ENCODE results near the gene GAS1. TPM values are rescaled to one million over a fixed set of nuclear protein-coding genes. Genes with fewer than 3 reads are reported as not detected.

GAS1 gene
- total RNA-seq, 2 experiments from 2014 or later: 0.08 TPM; not detected in 1

DNA sequence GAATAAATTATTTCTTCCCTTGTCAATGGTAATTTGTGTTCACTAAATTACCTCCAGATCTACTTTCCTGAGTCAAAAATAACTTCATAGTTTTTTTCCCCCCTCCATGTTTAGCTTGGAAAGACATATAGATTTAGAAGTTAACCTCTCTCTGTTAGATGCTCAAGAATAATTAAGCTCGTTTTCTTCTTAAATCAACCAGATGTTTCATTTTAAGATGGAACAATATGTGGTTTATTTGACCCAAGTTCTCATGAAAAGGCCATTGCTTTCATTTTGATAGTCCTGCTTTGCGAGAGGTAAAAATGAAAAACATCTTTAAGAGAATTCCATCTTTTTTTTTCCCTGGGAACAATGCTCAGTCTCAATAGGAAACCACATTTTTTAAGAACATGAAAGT, 27.7 kb upstream of the GAS1 start:
- Mint-ChIP-seq H3K27ac (no peak overlapping the region), H3K9me3 (no peaks in the 10 kb centered on the region), H3K4me3 (no peak overlapping the region), H3K36me3 (no peaks in the 10 kb centered on the region), H3K4me1 (no peaks in the 10 kb centered on the region), H3K27me3 (peaks cover 40% of the 10 kb centered on the region)
- no peak for DNase-seq

DNA sequence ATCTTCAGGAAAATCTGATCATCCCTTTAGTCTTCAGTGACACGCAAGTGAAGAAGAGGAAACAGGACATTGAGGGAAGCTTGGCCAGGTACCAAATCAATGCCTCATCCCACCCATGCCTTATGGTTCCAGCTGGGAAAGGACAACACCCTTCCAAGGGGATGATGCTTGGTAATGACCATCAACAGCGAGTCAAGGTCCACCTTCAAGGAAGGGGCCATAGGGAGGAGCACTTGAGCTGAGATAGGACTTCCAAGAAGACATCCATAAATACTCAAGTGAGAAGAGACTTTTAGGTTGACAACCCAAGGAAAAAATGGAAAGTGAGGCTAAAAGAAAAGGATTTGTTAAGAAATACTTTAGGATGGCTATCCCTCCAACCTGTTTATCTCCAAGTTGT, 27.1 kb upstream of the GAS1 start:
- H3K27me3 Mint-ChIP-seq: peaks cover 37% of the 10 kb centered on the region

DNA sequence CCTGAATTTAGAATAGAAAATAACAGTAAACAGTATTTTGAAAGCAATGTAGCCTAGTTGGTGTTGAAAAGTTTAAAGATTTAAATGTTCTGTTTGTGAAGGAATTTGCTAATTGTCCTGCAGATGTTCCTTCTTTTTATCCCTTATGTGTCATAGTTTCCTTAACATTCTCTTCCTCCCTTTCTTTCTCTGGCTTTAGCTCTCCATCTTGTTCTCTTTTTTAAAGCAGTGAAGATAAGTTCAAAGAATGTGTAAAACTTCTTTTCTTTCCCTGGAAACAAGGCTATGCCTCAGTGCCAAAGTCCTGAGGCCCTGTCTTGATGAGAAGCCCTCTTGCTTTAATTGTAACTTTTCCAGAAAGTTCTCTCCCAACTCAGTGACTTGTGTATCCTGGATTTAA, 24.4 kb upstream of the GAS1 start:
- H3K27me3 Mint-ChIP-seq: peaks cover 39% of the 10 kb centered on the region
- H3K4me3 Mint-ChIP-seq: no peak overlapping the region
- no peak overlapping the region for H3K27ac Mint-ChIP-seq
- no peaks in the 10 kb centered on the region for H3K4me1 Mint-ChIP-seq
- no peaks in the 10 kb centered on the region for H3K36me3 Mint-ChIP-seq
- no peak for DNase-seq
- no peaks in the 10 kb centered on the region for H3K9me3 Mint-ChIP-seq

More for the DNA sequence above, 27.1 kb upstream of the GAS1 start:
- no peaks in the 10 kb centered on the region for H3K4me1 Mint-ChIP-seq
- H3K4me3 Mint-ChIP-seq: no peak overlapping the region
- H3K36me3 Mint-ChIP-seq: no peaks in the 10 kb centered on the region
- DNase-seq: no peak
- H3K9me3 Mint-ChIP-seq: no peaks in the 10 kb centered on the region
- no peak overlapping the region for H3K27ac Mint-ChIP-seq

DNA sequence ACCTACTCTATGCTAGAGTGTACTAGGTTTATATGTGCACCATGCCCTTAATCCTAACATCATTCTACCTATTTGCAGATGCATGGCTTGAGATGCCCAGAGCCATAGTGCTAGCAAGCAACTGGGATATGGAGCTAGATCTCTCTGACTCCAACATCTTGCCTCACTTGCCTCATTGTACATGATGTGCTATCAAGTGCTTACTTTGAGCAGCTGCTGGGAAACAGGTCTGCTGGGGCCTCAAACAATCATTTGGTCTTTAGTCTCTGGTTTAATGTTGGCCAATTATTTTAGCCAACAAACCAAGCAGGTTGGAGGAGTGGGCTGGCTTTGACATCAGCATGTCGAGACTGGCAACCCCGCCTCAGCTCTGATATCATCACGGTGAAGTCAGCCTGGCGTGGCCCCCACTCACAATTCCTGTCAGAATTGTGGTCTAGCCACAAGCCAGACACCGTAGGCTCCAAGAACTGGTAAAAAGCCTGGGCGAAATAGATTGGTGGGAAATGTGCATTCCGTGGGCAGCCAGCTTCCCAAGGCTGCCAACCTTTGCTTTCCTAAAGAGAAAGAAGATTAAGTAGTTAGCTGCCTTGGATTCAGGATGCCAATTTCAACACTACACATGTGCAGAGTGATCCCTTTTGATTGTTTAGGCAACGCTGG, 21.1 kb upstream of the GAS1 start:
- Mint-ChIP-seq H3K27ac (no peak overlapping the region), H3K9me3 (no peaks in the 10 kb centered on the region), H3K36me3 (no peaks in the 10 kb centered on the region), H3K4me1 (no peaks in the 10 kb centered on the region), H3K27me3 (peaks cover 31% of the 10 kb centered on the region), H3K4me3 (no peak overlapping the region)
- no peak for DNase-seq

DNA sequence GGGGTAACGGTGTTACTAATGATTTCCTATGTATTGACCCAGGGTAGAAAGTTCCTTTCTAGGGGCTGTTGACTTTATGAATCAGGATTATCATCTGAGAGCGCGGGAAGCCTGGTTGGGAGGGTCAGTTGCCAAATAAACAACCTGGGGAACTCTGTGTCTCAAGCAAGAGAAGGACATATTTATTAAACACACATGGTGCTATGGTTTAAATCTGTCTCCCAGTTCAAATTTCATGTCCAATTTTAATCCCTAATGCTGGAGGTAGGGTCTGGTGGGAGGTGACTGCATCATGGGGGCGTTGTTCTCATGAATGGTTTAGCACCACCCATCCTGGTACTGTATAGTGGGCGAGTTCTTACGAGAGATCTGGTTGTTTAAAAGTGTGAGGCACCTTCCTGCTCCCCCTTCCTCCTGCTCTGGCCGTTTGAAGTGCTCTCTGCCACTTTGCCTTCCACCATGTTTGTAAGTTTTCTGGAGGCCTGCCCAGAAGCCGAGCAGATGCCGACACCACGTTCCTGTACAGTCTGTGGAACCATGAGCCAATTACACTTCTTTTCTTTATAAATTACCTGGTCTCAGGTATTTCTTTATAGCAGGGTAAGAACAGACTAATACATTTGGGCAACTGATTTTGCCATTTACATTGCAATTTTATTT, 19.7 kb upstream of the GAS1 start:
- Mint-ChIP-seq H3K4me1 (no peaks in the 10 kb centered on the region), H3K27me3 (peaks cover 22% of the 10 kb centered on the region), H3K9me3 (no peaks in the 10 kb centered on the region), H3K27ac (no peak overlapping the region), H3K4me3 (no peak overlapping the region), H3K36me3 (no peaks in the 10 kb centered on the region)
- no peak for DNase-seq

DNA sequence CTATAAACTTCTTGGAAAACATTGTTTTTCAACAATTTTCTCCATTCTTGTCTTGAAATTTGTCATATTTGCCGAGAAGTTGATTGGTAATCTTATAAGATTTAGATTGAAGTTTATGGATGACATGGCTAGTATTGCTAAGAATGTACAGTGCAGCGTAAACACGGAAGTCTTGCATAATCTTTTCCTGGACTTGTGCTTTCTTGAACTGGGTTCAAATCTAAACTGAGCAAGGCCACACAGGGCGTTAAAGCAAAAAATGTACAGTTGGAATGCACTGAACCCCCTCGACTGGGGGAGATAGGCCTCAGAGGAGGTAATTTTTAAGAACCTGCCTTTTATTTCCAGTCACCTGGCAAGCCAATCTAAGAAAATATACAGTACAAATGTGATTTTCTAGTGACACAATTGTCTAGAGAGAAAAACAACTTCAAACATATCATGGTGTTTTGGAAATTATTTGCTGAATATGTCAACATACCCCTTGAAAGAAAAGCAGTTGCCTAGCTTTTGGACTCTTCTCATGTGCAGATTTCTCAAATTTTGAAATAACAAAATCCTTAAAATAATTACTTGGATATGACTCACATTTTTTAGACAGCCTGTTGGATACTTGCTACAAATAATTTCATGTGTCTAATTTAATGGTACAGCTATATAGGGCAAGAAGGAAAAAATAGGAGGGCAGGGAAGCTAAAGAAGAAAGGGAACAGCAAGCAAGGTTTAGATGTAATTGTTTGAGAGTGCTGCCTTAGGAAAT, 18.5 kb upstream of the GAS1 start:
- Mint-ChIP-seq H3K27ac (no peak overlapping the region), H3K9me3 (no peaks in the 10 kb centered on the region), H3K27me3 (peaks cover 23% of the 10 kb centered on the region), H3K4me1 (no peaks in the 10 kb centered on the region), H3K36me3 (no peaks in the 10 kb centered on the region), H3K4me3 (no peak overlapping the region)
- DNase-seq: no peak

DNA sequence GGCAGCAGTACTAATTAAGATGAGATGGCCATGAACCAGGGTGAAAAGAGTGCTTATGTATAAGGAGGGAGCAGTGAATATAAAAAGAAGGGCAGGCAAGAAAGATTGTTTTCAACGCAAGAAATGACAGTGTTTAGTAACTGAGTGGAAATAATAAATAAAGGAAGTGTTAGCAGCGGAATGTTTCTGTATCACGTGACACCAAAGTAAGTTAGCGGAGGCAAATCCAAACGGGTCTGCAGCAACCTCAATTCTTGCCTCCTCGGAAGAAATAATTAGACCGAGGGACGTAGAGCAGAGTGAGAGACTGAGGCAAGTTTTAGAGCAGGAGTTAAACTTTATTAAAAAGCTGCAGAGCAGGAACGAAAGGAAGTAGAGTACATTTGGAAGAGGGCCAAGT, 15.4 kb upstream of the GAS1 start:
- no peak for DNase-seq
- Mint-ChIP-seq H3K9me3 (no peaks in the 10 kb centered on the region), H3K27me3 (peaks cover 23% of the 10 kb centered on the region), H3K36me3 (no peaks in the 10 kb centered on the region), H3K4me1 (no peaks in the 10 kb centered on the region), H3K4me3 (no peak overlapping the region), H3K27ac (no peak overlapping the region)

DNA sequence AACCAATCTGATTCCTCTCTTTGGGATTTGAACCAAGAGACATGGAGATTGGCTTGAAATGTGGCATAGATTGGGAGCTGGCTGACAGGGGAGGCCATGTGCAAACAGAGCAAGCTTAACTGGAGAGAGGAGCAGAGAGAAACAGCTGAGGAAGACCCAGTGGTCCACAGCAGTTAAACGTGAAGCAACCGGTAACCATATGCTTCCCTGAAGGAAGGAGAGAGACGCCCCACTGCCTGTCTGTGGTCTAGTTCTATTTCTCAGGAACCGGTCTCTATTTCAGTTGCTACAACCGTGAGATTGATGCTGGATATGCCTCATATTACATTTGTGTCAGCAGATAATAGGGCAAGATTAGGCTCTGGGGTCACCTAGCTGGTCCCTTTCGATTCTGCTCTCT, 13.6 kb upstream of the GAS1 start:
- H3K27me3 Mint-ChIP-seq: peaks cover 19% of the 10 kb centered on the region
- no peak overlapping the region for H3K4me3 Mint-ChIP-seq
- H3K27ac Mint-ChIP-seq: no peak overlapping the region
- no peaks in the 10 kb centered on the region for H3K4me1 Mint-ChIP-seq
- no peaks in the 10 kb centered on the region for H3K36me3 Mint-ChIP-seq
- H3K9me3 Mint-ChIP-seq: no peaks in the 10 kb centered on the region
- no peak for DNase-seq

DNA sequence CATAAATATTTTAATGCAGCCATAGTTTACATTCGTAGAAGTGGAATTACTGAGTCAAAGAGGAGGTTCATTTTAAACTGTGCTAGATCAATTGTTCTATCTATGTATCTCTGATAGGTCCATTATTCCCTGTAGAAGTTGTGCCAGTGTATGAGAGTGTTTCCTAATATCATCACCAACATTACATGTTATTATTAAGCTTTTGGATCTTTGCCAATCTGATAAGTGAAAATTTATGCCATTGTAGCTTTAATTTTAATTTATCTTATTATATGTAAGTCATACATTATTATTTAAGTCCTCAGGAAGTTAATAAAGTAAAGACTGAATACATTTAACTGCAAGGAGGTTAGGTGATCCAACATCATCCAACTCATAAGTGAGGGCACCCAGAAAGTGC, 10.9 kb upstream of the GAS1 start:
- Mint-ChIP-seq H3K4me1 (no peaks in the 10 kb centered on the region), H3K36me3 (no peaks in the 10 kb centered on the region), H3K4me3 (no peak overlapping the region), H3K9me3 (no peaks in the 10 kb centered on the region), H3K27ac (no peak overlapping the region), H3K27me3 (peaks cover 24% of the 10 kb centered on the region)
- DNase-seq: no peak

DNA sequence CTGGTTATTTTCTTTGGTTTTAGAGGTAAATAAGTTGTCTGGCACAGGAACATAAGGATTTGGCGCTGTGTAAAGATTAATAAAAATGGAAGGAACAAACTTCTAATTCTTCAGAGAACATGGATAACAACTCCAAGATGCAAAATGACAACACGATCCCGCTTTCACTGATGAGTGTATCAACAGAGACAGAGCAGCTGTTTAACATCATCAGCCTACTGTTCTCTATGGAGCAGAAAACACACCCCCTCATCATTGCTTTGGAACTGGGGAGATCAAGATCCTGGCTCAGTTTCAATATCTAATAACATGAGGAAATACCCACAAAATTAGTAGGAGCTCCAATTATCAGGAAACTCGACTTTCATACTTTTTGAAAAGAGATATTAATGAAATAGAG, 8.3 kb upstream of the GAS1 start:
- Mint-ChIP-seq H3K27ac (no peak overlapping the region), H3K4me3 (no peak overlapping the region), H3K9me3 (no peaks in the 10 kb centered on the region), H3K4me1 (no peaks in the 10 kb centered on the region), H3K36me3 (no peaks in the 10 kb centered on the region), H3K27me3 (peaks cover 21% of the 10 kb centered on the region)
- no peak for DNase-seq

DNA sequence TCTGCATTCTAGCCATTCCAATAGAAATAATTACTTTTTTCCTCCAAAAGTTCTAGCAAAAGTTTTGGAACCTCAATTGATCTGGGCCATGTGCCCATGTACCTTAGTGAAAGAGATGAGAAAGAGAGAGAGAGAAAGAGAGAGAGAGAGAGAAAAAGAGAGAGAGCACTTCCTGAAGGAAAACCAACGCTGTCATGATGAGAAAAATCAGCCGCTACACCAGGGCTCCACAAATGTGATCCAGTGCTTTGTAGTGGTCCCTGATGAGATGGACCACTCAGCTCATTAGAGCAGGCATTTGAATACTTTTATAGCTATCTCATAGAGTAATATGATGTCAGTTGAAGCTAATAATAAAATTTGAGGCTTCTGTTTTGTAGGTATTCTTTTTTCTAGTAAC, 7.7 kb upstream of the GAS1 start:
- no peaks in the 10 kb centered on the region for H3K9me3 Mint-ChIP-seq
- DNase-seq: no peak
- peaks cover 18% of the 10 kb centered on the region for H3K27me3 Mint-ChIP-seq
- no peak overlapping the region for H3K27ac Mint-ChIP-seq
- no peak overlapping the region for H3K4me3 Mint-ChIP-seq
- H3K36me3 Mint-ChIP-seq: no peaks in the 10 kb centered on the region
- H3K4me1 Mint-ChIP-seq: no peaks in the 10 kb centered on the region

DNA sequence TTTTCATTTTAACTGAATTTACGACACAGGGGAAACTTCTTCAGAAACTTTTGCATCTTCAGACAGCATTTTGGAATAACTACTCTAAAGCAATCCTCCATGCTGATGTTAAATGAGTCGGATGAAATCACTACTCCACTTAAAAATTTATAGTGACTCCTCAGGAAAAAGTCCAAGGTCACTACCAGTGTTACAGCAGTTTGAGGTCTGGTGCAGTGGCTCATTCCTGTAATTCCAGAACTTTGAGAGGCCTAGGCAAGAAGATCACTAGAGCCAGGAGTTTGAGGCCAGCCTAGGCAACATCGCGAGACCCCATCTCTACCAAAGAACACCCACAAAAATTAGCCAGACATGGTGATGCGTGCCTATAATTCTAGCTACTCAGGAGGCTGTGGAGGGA, 5.9 kb upstream of the GAS1 start:
- no peak overlapping the region for H3K27ac Mint-ChIP-seq
- peaks cover 13% of the 10 kb centered on the region for H3K27me3 Mint-ChIP-seq
- no peaks in the 10 kb centered on the region for H3K36me3 Mint-ChIP-seq
- H3K4me1 Mint-ChIP-seq: peaks cover 7% of the 10 kb centered on the region
- no peak overlapping the region for H3K4me3 Mint-ChIP-seq
- H3K9me3 Mint-ChIP-seq: no peaks in the 10 kb centered on the region
- DNase-seq: no peak

DNA sequence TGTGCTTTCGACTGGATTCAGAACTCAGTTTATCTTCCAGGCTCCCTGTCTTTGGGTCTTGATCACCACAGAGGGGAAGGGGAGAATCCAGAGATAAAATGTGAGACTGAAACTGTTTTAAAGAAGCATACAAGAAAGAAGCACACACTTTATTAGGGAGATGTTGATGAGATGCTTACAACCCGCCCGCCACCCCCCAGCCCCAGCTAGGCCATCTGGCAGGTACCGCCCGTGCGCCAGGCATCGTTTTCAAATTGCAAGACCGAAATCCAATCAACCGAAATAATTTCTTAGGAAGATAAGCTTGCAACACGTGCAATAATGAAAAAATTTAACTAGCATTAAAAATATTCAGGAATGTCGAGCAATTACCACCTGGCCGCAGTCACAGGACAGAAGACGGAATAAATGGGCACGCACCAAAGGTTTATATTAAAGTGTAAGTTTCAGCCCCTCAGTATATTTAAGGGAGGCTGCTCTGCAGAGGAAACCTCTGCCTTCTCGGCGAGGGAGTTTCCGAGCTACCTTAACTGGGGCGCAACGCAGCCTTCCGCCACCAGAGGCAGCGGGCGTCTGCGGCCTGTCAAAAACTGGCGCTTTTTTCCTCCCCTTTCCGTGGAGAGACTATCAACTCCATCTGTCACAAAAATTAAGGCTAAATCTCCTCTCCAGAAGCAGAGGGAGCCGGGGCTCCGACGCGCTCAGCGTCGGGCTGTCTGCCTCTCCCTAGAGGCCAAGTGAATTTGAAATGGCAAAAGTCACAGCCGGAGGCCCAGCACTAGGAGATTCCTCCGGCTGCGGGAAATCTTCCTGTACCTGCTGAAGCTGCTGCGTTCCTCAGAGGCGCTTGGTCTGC, 996 bp upstream of the GAS1 start:
- H3K4me3 Mint-ChIP-seq: peak overlapping the region; percentile 71
- H3K4me1 Mint-ChIP-seq: peaks cover 7% of the 10 kb centered on the region
- H3K9me3 Mint-ChIP-seq: no peaks in the 10 kb centered on the region
- DNase-seq: peak; percentile 71
- H3K27me3 Mint-ChIP-seq: peaks cover 32% of the 10 kb centered on the region
- H3K27ac Mint-ChIP-seq: no peak overlapping the region
- no peaks in the 10 kb centered on the region for H3K36me3 Mint-ChIP-seq

DNA sequence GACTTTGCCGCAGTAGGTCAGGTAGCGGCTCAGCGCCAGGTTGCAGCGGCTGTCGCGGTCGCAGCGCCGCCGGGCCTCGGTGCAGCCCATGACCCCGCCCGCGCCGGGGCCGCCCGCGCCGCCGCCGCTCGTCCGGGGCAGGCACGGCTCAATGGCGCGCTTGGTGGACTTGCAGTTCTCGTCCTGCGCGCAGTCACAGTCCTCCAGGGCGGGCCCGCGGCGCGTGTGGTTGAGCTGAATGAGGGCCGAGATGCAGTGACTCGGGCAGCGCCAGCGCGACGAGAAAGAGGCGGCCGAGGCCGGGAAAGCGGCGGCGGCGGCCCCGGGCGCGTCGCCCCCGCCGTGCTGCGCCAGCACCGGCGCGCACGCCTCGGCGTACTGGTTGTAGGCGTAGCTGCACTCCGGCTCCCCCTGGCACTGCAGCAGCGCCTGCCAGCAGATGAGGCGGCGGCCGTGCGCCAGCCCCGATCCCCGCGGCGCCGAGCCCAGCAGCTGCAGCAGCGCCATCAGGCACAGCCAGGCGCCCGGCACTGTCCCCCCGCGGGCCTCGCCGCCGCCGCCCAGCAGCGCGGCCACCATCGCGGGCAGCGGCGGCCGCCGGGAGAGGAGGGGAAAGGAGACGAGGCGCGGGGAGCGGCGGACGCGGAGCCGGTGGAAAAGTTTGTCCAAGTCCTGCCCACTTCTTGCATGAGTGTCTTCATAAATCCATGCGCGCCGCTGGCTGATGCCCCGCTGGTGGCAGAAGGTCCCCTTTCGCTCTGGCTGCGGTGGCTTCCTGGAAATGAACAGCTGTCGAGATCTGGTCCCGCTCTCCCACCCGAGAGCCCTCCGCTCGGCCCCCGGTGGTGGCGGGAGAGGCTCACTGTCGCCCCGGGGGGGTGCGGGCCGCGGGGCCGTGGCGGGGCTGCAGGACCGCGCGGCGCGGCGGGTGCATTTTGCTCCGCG, 833 bp downstream of the GAS1 start:
- Mint-ChIP-seq H3K4me3 (peak overlapping the region; percentile 68), H3K27me3 (peaks cover 41% of the 10 kb centered on the region), H3K4me1 (peaks cover 7% of the 10 kb centered on the region), H3K27ac (no peak overlapping the region), H3K9me3 (no peaks in the 10 kb centered on the region), H3K36me3 (no peaks in the 10 kb centered on the region)
- DNase-seq: peak; percentile 69
